ENCODE data around the gene IL13. TPM values are rescaled to one million over a fixed set of nuclear protein-coding genes. Genes with fewer than 3 reads are reported as not detected.

IL13 gene
- total RNA-seq, 1 donor from 2014 or later = not detected

- peaks cover 3% of the 10 kb centered on the region for H3K4me1 Mint-ChIP-seq (ENCODE audit: low read depth)
- H3K27me3 Mint-ChIP-seq = peaks cover 26% of the 10 kb centered on the region
- H3K9me3 Mint-ChIP-seq (ENCODE audit: low read depth) = no peaks in the 10 kb centered on the region
- H3K27ac Mint-ChIP-seq = no peak overlapping the region
- no peak overlapping the region for H3K4me3 Mint-ChIP-seq (ENCODE audit: low read depth)
- H3K36me3 Mint-ChIP-seq (ENCODE audit: insufficient read depth) = no peaks in the 10 kb centered on the region
- TF ChIP-seq CTCF (IDR thresholded peaks at IDR 0.05; ENCODE audit: unreplicated experiment) = no peak
- no peak for DNase-seq (ENCODE audit: low spot score, unreplicated experiment)
These were observed 10.9 kb downstream of the IL13 start for GRCh38 chr5:132668706-132669454.

- Mint-ChIP-seq H3K4me3 (ENCODE audit: low read depth) (no peak overlapping the region), H3K27ac (no peak overlapping the region), H3K27me3 (peaks cover 28% of the 10 kb centered on the region), H3K9me3 (ENCODE audit: low read depth) (no peaks in the 10 kb centered on the region), H3K4me1 (ENCODE audit: low read depth) (peaks cover 2% of the 10 kb centered on the region), H3K36me3 (ENCODE audit: insufficient read depth) (no peaks in the 10 kb centered on the region)
- no peak for DNase-seq (ENCODE audit: low spot score, unreplicated experiment)
- no peak for TF ChIP-seq CTCF (IDR thresholded peaks at IDR 0.05; ENCODE audit: unreplicated experiment)
These were observed 11.5 kb downstream of the IL13 start for GRCh38 chr5:132669455-132669820.

GRCh38 chr5:132669966-132670882 is 12.3 kb downstream of the IL13 start:
- H3K4me1 Mint-ChIP-seq (ENCODE audit: low read depth) = peaks cover 2% of the 10 kb centered on the region

GRCh38 chr5:132671000-132671399 is 13.0 kb downstream of the IL13 start:
- H3K9me3 Mint-ChIP-seq (ENCODE audit: low read depth) = no peaks in the 10 kb centered on the region
- H3K4me3 Mint-ChIP-seq (ENCODE audit: low read depth) = no peak overlapping the region
- no peak for TF ChIP-seq CTCF (IDR thresholded peaks at IDR 0.05; ENCODE audit: unreplicated experiment)
- DNase-seq (ENCODE audit: low spot score, unreplicated experiment) = no peak
- no peaks in the 10 kb centered on the region for H3K36me3 Mint-ChIP-seq (ENCODE audit: insufficient read depth)
- no peak overlapping the region for H3K27ac Mint-ChIP-seq
- H3K4me1 Mint-ChIP-seq (ENCODE audit: low read depth) = peaks cover 2% of the 10 kb centered on the region
- peaks cover 28% of the 10 kb centered on the region for H3K27me3 Mint-ChIP-seq

More at GRCh38 chr5:132669966-132670882, 12.3 kb downstream of the IL13 start:
- no peak for TF ChIP-seq CTCF (IDR thresholded peaks at IDR 0.05; ENCODE audit: unreplicated experiment)
- Mint-ChIP-seq H3K27ac (no peak overlapping the region), H3K4me3 (ENCODE audit: low read depth) (no peak overlapping the region), H3K36me3 (ENCODE audit: insufficient read depth) (no peaks in the 10 kb centered on the region), H3K27me3 (peaks cover 32% of the 10 kb centered on the region), H3K9me3 (ENCODE audit: low read depth) (no peaks in the 10 kb centered on the region)
- DNase-seq (ENCODE audit: low spot score, unreplicated experiment) = no peak

- Mint-ChIP-seq H3K27ac (no peak overlapping the region), H3K4me1 (ENCODE audit: low read depth) (peaks cover 2% of the 10 kb centered on the region), H3K4me3 (ENCODE audit: low read depth) (no peak overlapping the region), H3K9me3 (ENCODE audit: low read depth) (no peaks in the 10 kb centered on the region), H3K36me3 (ENCODE audit: insufficient read depth) (no peaks in the 10 kb centered on the region), H3K27me3 (peaks cover 22% of the 10 kb centered on the region)
- no peak for DNase-seq (ENCODE audit: low spot score, unreplicated experiment)
- no peak for TF ChIP-seq CTCF (IDR thresholded peaks at IDR 0.05; ENCODE audit: unreplicated experiment)
These were observed 15.5 kb downstream of the IL13 start for GRCh38 chr5:132673488-132673887.
